Breast epithelium (tissue), 4 donors: Measurements from ENCODE around the gene MYOG. TPM values are rescaled to one million over a fixed set of nuclear protein-coding genes. Genes with fewer than 3 reads are reported as not detected.

ENCODE experiments used
- DNase-seq, 2 donors: peaks; one replicate each; pipeline ENCODE4 v3.0.0-alpha.2; 2019; ENCODE audit warnings: low spot score in 2 of 2
- H3K27ac ChIP-seq, 2 donors: fragments of 200-600 bp; sonication (generic) in 1 of 2; one replicate each; pipeline ENCODE4 v1.5.1; 2016 to 2019; ENCODE audit warnings: mild to moderate bottlenecking in 1 of 2
- H3K27me3 ChIP-seq, 2 donors: fragments of 200-600 bp; sonication (generic) in 1 of 2; one replicate each; pipeline versions ENCODE4 v1.5.1 to v1.6.0; 2017 to 2019; ENCODE audit warnings: control low read depth in 1 of 2, mild to moderate bottlenecking in 1 of 2
- H3K36me3 ChIP-seq: fragments of 200-600 bp; one replicate; pipeline ENCODE4 v1.5.1; 2019
- H3K4me1 ChIP-seq, 2 donors: fragments of 200-600 bp; sonication (generic); one replicate each; pipeline ENCODE4 v1.5.1; 2016 to 2019; ENCODE audit warnings: control low read depth in 1 of 2
- H3K4me3 ChIP-seq, 3 donors: fragments of 200-600 bp; sonication (generic); 1 replicate in 2 of 3; 2 replicates in 1 of 3; pipeline ENCODE4 v1.5.1; 2016 to 2019; ENCODE audit warnings: mild to moderate bottlenecking in 3 of 3, moderate library complexity in 2 of 3
- H3K9me3 ChIP-seq, 2 donors: fragments of 200-600 bp; sonication (generic) in 1 of 2; one replicate each; pipeline ENCODE4 v1.5.1; 2016 to 2019; ENCODE audit warnings: control low read depth in 1 of 2
- CTCF ChIP-seq, 3 donors: fragments of 450-650 bp; IDR thresholded peaks; one replicate each; pipeline ENCODE4 v1.5.1; 2016 to 2017; ENCODE audit warnings: antibody characterized with exemption in 3 of 3, mild to moderate bottlenecking in 3 of 3, moderate library complexity in 3 of 3
- POLR2A ChIP-seq: fragments of 450-650 bp; IDR thresholded peaks from one replicate; pipeline ENCODE4 v1.6.1; 2016; ENCODE audit warnings: antibody characterized with exemption, mild to moderate bottlenecking, moderate library complexity
- POLR2AphosphoS5 ChIP-seq, 3 donors: sonication (generic); formaldehyde crosslinking; IDR thresholded peaks; one replicate each; pipeline ENCODE4 v1.6.1; 2017; ENCODE audit warnings: antibody characterized with exemption in 3 of 3
- intact Hi-C: fragments of 100-400 bp; cut with DNase I; formaldehyde crosslinking; loops from one replicate; pipeline ENCODE4 v1.15.1; 2023; ENCODE audit warnings: low total_unique reads
- total RNA-seq, 3 donors: library from RNA; depleted of rRNA; stranded (reverse); fragments of >200 nt; gene quantifications; one replicate each; pipeline ENCODE4 v1.1.0, GENCODE V29; 2016

Gene MYOG
- not detected for total RNA-seq

DNA sequence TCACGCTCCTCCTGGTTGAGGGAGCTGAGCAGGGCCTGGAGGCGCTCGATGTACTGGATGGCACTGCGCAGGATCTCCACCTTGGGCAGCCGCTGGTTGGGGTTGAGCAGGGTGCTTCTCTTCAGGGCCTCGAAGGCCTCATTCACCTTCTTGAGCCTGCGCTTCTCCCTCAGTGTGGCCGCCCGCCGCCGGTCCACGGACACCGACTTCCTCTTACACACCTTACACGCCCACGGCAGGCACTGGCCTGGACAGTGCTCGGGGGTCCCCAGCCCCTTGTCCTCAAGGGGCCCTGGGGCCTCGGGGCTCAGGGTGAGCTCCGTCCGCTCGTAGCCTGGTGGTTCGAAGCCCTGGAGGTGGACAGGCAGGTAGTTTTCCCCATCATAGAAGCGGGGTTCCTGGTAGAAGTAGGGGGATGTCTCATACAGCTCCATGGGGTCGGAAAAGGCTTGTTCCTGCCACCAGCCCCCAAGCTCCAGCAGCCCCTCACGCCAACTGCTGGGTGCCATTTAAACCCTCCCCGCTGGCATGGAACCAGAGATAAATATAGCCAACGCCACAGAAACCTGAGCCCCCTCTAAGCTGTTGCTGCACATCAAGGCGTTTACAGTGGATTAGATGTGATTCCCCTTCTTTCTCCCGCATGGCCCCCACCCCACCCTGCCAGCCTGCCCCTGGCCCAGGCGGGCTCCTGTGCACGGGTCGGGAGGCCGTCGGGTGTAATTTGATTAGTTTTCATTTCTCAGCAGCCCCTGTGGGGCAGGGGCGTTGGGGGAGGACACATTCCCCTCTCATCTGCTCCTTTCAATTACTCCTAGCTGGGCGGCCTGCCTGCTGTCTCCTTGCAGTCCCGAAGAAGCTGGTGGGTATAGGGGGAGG lies at the start of gene MYOG:
Gene MYOG, minus strand, starts transcription at position 485 of the 879 bp plus-strand sequence. Its CDS starts 51 bp downstream, at position 434.
- peak in 1 of 2 donors; percentile 4 for DNase-seq
- H3K4me3 ChIP-seq = no peak within 1 kb of the TSS
- H3K36me3 ChIP-seq = no peaks in the 10 kb centered on the region
- H3K4me1 ChIP-seq = no peaks in the 10 kb centered on the region
- no peaks in the 10 kb centered on the region for H3K9me3 ChIP-seq
- intact Hi-C loops = no loop called here
- TF ChIP-seq CTCF (IDR thresholded peaks at IDR 0.05) (no peak), POLR2AphosphoS5 (IDR thresholded peaks at IDR 0.05) (no peak), POLR2A (no peak)
- no peaks in the 10 kb centered on the region for H3K27me3 ChIP-seq
- no peak within 1 kb of the TSS for H3K27ac ChIP-seq

DNA sequence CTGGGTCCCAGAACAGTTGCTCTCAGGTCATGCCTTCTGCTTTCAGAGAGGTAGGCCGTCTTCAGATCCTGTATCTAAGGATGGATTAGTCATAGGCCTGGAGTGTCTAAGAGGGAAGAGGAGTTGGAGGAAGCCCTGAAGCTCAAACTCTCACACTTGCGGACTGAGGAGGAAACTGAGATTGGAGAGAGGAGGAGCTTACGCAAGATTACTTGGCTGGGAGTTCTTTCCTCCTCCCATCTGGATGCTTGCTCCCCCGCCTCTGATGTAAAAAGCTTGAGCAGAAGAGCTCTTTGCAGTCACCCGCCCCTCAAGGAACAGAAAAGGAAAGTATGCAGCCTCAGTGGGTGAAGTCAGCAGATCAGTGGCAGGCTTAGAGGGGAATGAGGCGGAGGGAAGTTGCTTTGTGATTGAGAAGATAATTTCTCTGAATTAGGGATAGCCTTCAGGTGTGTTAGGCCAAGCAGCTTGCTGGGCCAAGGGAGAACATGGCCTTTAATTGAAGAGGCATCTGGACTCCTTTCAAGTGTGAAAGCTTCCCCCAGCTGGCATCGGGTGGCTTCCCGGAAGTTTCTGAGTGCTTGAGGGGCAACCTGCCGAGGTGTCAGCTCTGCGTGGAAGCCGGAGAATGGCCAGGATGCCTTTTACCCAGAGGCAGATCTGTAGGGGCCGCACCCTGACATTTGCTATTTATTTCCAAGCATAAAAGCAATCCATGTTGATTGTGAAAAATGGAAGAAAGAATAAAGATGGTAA lies 48.3 kb upstream of the MYOG start:
- intact Hi-C loops = no loop called here
- peaks cover 0 to 8% of the 10 kb centered on the region in 2 donors for H3K4me1 ChIP-seq
- H3K4me3 ChIP-seq = no peak overlapping the region
- H3K27me3 ChIP-seq = no peaks in the 10 kb centered on the region
- no peaks in the 10 kb centered on the region for H3K36me3 ChIP-seq
- H3K27ac ChIP-seq = peak overlapping the region; percentile 77 to 89
- no peaks in the 10 kb centered on the region for H3K9me3 ChIP-seq
- DNase-seq = peak in 1 of 2 donors; percentile 43
- TF ChIP-seq CTCF (IDR thresholded peaks at IDR 0.05) = no peak
- no peak for TF ChIP-seq POLR2A
- TF ChIP-seq POLR2AphosphoS5 (IDR thresholded peaks at IDR 0.05) = no peak

DNA sequence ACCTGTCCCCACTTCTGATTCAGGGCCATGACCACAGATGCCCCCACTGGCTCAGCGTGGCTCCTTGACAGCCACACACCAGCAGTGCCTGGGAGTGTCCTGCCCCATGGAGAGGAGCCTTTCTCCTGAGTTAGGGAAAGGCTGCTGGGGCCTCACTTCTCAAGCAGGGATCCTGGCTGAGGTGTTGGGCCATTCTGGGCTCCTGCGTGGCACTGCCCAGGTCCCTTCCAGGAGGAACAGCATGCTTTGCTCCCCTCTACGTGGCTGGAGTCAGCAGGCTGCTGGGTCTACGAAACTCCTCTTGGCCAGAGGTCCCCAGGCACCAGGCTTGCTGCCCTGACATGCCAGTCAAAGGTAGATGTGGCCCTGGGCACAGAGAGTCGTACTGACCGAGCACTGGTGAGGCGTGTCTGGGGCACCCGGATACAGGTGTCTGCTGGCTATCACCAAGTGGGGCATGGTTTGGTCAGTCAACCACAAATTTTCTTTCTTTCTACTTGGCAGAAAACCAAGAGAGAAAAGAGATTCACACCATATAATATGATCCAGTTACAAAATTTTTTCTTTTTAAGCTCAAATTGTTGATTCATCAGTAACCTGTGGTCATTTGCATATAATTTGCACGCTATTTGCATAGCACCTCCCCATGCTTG lies 45.9 kb upstream of the MYOG start:
- peak in 1 of 2 donors; percentile 25 for DNase-seq
- peaks cover 4 to 13% of the 10 kb centered on the region in 2 donors for H3K4me1 ChIP-seq
- H3K36me3 ChIP-seq = no peaks in the 10 kb centered on the region
- TF ChIP-seq CTCF (IDR thresholded peaks at IDR 0.05) (no peak), POLR2A (no peak)
- intact Hi-C loops = no loop called here
- peak overlapping the region; percentile 45 to 77 for H3K27ac ChIP-seq
- no peak overlapping the region for H3K4me3 ChIP-seq
- no peaks in the 10 kb centered on the region for H3K27me3 ChIP-seq
- H3K9me3 ChIP-seq = no peaks in the 10 kb centered on the region

DNA sequence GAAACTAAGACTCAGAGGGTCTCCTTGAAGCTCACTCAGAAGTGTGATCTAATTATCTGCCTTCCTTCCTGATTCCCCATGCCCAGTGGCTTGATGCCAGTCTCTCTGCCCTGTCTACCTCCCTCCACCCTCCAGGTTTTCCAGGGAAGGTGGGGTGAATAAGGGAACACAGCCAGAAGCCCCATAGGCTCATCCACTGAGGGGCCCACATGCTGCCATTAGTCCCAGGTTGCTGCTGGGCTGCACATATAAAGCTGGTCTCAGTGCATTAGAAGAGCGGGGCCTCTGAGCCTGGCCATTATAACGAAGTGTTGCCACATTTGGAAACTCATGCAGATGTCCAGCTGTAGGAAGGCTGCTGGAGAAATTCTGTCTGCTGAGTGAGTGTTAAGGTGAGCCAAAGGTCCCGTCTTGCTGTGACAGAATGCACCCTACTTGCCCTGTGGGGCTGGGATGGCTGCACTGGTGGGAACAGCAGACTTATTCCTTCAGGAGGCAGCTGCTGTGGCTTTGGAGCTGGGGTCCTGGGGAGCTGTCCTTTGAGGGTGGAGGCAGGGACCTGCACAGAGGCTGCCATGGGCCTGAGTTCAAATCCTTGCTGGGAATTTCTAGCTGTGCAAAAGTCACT lies 44.7 kb upstream of the MYOG start:
- peak in 1 of 2 donors; percentile 35 for DNase-seq
- TF ChIP-seq CTCF (IDR thresholded peaks at IDR 0.05) (no peak), POLR2A (no peak), POLR2AphosphoS5 (IDR thresholded peaks at IDR 0.05) (no peak)
- intact Hi-C loops = no loop called here
- H3K27ac ChIP-seq = peak overlapping the region; percentile 70 to 77
- no peaks in the 10 kb centered on the region for H3K36me3 ChIP-seq
- H3K9me3 ChIP-seq = no peaks in the 10 kb centered on the region
- peaks cover 4 to 13% of the 10 kb centered on the region in 2 donors for H3K4me1 ChIP-seq
- no peaks in the 10 kb centered on the region for H3K27me3 ChIP-seq
- H3K4me3 ChIP-seq = peak overlapping the region in 2 of 3 donors; percentile 55 to 63
